Measurements from ENCODE around the gene RGS3.

The RGS3 gene

DNA sequence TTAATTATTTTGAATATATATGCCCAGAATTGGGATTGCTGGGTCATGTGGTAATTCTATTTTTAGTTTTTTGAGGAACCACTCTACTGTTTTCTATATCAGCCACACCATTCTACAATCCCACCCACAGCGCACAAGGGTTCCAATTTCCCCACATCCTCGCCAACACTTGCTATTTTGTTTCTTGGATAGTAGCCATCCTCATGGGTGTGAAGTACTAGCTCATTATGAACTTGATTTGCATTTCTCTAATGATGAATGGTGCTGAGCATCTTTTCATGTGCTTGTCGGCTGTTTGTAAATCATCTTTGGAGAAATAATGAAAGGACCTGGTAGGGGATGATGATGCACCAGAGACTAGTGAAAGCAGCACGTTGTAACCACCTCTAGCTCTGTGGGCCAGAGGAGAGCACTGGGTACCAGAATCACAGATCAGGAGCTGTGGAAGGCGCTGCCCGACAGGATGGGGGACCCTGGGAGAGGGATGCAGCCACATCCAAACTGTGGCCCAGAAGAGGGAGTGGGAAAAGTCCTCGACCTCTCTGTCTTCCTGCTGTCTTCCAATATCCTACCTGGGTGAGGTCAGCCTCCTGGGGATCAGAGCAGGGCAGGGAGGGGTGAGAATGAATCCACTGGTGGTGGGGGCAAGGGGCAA lies 155.4 kb downstream of the RGS3 start:
- no peak for DNase-seq (ENCODE audit: low read depth in 2 of 2)

DNA sequence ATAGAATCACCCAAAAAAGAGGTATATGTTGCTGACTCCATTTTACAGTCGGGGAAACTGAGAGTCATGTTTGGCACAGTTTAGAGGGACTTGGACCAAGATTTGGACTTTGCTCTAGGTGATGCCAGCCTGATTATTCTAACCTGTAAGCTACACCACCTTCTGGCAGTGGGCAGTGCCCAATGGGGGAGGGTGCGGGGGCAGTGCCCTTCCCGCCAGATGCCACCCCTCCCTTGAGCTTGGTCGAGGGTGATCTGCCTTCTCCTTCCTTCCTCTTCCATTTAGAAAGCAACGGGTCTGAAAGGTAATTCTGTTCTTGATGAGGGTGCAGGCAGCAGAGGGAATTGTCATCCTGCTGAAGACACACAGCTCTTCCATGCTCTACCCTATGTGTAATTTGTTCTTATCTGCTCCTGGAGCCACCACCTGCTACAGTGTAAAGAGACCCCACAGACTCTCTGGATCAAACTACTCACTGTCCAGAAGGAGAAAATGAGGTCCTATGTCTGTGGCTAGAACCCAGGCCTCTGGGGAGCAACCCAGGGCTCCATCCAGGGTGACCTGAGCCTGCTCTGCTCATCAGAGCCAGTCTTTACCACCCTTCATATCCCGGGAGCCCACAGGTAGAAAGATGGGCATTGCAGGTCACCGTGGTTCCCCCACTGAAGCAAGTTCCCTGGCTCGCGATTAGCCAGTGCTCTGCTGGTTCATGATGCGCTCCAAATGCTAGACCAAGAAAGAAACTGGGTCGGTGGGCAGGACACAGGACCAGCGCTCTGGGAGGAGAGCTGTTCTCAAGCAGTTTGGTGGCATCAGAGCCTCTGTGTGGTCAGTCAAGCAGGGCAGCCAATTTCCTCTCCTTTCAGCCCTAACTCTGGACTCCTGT lies 156.2 kb downstream of the RGS3 start:
- no peak for DNase-seq (ENCODE audit: low read depth in 2 of 2)

DNA sequence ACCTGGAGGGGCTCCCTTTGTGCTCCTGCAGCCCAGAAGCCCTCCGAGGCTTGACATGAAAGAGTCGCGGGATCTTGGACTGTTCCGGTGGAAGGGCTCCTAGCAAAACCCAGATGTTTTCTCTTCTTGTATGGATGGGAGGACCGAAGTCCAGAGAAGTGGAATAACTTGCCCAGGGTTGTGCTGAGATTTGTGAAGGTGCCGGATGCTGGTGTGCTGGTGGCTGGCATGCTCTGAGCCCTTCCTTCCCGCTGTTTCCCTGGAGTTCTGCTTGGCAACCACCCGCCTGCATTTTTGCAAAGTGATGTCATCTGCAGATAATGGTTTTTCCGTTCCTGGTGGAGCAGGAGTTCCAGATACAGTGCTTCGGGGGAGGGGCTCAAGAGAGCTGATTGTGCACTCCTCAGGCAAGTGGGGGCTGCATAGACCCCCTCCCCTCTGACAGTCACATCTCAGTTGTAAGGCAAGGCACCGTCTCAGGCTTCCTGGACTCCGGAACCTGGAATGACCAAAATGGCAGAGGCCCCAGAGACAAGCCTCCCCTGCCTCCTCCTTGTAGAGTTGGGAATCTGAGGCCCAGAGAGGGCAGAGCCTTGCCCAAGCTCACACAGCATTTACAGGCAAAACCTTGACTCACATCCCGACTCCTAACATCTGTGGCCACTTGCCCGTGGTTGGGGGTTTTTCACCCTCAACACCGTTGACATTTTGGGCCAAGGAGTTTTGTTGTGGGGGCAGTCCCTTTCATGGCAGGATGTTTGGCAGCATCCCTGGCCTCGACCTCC lies 157.0 kb downstream of the RGS3 start:
- no peak for DNase-seq (ENCODE audit: low read depth in 2 of 2)

DNA sequence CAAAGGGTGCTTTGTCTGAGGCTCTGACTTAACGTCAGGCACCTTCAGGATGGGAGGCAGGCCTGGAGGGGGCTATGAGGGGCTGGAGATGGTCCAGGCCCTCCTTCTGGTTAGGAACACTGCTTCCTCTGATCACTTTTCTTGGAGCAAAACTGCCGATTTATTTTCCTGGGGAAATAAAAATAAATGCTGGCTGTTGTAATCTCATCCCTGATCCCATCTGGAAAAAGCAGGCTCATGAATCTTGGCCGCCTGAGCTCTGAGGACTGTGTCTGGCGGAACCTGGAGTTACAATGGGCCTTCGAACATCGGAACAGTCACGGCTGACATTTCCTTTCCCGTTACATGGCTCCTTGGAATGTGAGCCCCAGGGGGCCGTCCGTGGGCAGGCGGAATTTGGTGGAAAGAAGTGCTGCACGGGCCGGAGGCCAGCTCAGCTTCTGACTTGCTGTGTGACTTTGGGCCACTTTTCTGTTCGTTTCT lies 157.8 kb downstream of the RGS3 start:
- DNase-seq (ENCODE audit: low read depth in 2 of 2), result no peak

DNA sequence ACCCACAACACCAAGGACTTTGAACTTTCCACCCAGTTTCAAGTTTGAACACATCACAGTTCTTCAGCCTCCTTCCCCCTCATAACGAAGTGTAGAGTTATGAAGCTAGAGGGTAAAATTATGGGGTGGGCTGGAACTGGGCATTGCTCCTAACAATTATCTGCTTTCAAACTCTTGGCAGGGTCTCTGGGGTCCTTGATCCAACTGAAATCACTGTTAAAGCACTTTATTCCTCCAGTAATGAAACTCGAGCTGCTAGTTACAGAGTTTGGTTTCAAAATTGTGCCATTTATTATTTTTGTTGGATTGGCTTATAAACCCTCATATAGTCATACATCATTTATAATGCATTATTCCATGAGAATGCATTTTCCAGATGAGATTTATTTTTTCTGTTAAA lies 158.5 kb downstream of the RGS3 start:
- DNase-seq (ENCODE audit: low read depth in 2 of 2), result no peak

DNA sequence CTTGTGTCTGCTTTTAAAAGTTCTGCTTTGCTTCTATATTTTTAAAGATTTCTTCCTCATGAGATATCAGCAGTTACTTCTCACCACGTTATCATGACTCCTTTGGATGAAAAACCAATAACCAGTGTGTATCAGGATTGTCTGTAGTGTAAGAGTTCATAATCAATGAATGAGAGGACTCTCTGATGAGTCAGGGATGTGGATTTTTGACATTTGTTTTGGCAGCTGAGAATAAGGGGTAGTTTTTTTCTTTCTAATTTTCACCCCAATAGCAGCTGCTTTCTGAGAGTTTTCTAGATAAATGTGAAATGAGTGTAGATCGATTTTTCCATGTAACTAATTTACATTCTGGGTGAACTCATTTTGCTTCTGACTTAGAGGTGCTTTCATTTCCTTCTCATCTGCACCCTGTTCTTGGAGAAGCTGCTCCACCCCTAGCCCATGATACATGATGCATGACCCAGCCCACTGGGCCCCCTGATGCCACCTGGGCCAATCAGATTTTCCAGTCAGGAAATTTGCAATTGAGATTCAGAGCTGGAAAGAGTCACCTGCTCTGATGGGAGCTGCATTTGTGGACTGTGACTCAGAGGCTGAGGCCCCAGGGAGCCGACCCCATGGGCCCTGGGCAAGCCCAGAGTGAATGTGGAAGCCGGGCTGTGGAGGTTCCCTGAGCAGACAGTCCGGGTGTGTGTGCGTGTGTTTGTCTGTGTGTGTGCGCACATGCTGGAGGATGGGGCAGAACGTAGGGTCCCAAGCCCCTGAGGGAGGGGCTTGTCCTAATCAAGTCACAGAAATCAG lies 159.3 kb downstream of the RGS3 start:
- DNase-seq (ENCODE audit: low read depth in 2 of 2), result peak; percentile 66 to 74

DNA sequence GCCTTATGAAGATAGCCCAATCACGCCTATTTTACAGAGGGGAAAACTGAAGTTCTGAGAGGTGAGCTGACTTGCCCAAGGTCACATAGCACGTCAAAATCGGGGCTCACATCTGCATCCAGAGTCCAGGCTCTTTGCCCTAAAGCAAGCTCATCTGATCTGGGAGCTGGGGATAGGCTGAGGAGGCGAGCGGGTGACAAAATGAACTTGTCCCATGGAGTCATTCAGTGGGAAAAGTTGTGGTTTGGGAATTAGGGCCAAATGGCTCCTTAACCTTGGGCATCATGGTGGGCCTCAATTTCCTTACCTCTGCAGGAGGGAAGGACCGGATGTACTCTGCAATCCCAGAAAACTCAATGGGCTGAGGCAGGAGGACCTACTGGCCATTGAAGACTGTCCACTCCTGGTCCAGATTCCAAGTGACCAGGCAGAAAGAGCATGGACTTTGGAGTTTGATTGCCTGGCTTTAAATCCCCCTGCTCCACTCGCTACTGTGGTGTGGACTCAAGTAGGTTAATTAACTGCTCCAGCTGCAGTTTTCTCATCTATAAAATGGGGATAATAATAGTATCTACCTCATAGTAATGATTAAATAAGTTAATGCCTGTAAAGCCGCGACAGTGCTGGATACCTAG lies 160.4 kb downstream of the RGS3 start:
- no peak for DNase-seq (ENCODE audit: low read depth in 2 of 2)

DNA sequence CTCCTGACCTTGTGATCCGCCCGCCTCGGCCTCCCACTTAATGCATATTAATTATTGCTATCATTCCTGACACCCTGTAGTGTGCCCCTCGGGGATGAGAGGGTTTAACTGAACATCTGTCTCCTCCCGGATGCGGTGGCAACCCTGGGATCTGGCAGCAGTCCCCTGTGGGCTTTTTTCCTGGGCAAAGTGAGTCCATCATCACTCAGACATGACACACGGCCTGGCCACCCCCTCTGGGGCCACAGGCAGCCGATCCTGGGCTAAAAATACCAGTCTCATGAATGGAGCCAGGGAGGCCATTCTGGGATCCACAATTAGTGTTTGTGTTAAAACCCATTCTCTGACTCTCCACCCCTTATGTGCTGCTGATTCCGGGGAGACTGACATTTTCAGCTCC lies 161.2 kb downstream of the RGS3 start:
- no peak for DNase-seq (ENCODE audit: low read depth in 2 of 2)

DNA sequence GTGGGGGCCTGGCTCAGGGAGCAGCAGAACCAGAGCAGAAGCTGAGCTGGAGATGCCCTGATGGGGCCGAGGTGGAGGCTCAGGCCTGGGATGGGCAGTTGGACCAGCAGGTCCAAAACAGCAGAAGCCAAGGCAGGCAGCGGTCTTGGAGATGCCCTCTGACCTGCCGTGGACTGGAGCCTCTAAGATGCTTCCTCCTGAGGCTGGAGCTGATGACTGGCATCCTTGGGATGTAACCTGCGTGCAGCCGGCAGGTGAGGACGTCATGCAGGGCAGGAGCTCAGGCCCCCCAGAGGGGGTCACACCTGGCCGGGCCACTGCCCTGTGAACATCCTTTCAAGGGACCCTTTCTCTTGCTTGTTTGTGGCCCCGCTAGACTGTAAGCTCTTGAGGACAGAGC lies 162.0 kb downstream of the RGS3 start:
- no peak for DNase-seq (ENCODE audit: low read depth in 2 of 2)

DNA sequence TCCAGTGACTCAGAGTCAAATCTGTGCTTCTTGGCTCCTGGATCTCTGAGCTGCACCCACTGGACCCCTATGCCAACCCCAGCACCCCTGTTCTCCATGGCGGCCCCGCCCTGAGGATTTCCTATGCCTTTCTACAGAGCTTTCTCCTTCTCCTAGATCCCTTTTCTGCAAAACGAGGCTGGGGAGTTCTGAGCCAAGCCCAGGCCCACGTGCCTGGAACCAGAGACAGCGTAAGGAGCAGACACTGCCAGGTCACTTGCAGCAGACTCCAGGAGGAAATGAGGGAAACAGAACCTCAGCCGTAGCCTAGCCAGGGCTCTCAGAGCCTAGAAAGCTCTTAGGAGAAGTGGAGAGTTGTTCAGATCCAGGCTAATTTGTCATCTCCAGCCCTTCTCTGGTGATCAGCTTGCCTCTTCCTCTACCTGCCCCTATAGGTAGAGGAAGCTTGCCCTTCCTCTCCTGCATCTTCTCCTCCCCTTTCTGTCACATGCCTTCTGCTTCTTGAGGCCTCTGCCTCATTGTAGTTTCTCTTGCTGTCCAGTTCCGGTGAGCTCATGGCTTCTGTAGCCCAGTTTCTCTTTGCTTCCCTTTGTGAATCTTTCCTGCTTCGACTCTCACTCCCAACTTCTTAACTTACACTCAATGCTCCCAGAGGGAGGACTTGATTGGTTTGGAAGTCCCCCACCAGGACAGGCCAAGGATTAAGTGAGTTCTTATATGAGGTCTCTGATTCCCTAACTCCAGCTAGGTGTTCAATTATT lies 163.4 kb downstream of the RGS3 start:
- DNase-seq (ENCODE audit: low read depth in 2 of 2), result no peak

DNA sequence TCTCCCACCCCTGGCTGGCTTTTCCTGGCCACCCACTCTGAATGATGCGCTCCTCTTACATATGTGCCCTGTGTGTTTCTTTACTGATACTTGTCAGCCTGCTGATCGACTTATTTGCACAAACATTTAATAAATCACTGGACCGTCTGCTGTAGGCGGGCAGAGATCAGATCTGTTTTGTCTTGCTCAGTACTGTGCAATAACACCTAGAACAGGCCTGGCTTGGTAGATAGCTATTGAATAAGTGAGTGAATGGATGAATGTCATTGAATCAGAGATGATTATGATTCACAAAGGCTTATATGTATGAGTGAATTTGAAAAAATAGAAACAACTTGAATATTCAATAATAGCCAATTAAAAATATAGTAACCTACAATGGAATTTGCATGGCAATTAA lies 165.1 kb downstream of the RGS3 start:
- DNase-seq (ENCODE audit: low read depth in 2 of 2), result no peak

DNA sequence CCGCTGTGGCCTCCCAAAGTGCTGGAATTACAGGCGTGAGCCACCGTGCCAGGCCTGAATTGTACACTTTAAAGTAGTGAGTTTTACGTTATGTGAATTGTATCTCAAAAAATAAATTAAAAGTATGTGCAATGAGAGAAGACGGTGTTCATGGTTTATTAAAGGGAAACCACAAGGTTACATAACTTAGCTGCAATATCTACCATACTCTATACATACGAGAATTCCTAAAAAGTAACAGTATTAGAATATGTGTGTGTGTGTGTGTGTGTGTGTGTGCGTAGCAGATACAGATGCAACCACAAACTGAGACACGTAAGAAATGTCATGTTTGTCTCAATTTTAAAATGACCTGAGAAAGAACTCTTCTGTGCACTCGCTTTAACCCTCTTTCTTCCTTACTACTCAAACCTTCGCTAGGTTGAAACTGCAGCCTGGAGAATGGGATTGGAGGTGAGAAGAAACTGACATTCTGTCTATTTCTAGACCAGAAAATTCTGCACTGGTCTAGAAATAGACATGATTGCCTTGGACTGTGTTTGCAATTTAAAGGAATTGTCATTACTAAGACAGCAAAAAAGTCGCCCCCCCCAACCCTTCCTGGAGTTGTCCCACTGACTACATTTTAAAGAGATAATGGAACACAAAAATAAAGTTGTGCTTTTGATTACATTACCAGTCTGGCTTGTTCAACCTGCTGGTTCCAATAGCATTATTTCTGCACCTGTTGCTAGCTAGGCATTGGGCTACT lies 167.0 kb downstream of the RGS3 start:
- no peak for DNase-seq (ENCODE audit: low read depth in 2 of 2)

DNA sequence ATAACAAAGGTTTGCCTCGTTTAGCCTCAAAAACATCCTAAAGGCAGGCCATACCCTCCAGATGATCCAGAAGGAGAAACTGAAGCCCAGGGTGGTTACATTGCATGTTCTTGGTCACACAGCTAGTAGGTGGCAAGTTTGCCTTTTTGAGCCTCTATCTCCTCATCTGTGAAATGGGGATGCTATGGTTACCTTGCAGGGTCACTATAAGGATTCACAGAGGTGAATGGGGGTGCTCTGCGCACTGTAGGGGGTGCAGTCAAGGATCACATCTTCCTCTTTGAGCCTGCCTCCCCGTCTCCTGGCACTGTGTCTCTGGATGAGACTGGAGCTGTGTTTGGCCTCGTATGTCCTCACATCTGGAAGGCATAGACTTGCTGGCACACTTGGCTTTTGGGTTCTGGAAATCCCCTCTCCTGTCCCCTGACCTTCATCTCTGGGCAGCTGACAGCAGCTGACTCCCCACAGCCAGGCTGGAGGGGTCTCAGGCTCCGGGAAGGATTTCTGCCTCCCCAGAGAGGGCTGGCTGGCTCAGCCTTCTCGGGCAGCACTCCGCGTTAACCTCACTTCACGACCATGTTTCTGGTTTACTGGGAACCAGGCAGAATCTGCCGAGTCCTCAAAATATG lies 167.7 kb downstream of the RGS3 start:
- DNase-seq (ENCODE audit: low read depth in 2 of 2), result no peak

DNA sequence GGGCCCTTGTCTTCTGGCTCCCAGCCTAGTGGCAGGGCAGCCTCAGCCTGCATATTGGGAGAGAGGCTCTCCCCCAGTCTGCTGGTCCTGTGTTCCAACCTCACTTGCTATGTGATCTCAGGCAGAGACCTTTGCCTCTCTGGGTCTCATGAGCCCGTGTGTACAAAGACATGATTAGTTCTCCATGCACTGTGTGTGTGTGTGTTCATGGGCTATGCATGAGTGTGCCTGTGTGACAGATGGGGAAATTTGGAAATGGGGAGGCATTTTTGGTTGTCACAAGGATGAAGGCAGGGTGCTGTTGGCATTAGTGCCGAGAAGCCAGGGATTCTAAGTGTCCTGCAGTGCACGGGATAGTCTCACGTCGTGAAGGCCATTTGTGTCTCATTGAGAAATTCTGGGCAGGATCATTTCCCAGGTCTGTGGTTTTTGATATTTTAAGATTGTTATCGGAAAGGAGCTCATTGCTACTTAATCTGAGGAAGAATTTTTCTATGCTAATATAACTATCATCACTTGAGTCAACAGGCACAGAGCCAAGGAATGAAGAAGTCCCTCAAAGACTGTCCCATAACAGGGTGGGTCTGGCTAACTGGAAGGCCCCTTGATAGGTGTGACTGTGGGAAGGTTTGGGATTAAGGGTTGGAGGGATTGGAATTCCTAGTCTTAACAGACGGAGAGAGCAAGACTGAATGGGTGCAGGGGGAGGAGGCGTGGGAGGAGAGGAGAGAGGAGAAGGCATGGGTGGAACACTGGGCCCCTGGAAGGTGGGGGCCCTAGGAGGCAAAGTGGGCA lies 168.5 kb downstream of the RGS3 start:
- DNase-seq (ENCODE audit: low read depth in 2 of 2), result no peak

DNA sequence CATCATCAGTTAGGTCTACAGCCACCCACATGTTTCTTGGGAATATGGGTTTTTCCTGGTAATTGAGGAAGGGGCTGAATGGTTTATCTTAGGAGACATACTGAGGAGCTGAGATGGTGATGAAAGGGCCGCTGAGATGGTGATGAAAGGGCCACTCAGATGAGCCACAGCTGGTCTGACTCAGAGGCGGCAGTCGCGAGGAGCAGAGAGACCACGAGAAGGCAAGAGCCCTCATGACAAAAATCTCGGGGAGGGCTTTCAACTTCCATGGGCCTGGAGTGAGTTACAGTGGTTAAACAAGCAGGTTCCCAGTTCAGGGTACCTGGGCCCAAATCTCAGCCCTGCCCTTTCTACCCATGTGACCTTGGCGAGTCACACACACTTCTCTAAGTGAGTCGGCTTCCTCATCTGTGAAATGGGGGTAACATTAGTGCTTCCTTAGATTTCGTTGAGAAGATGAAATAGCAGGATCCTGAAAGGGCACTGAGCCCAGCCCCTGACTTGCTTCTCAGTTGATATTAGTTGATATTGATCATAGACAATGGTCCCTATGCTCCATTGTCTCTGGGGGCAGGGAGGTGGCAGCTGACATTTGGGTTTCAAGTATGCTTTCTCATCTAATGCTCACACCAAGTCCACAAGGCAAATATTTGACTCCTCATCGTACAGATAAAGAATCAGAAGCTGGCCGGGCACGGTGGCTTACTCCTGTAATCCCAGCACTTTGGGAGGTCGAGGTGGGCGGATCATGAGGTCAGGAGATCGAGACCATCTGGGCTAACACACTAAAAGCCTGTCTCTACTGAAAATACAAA lies 169.5 kb downstream of the RGS3 start:
- peak; percentile 19 to 42 for DNase-seq (ENCODE audit: low read depth in 2 of 2)

DNA sequence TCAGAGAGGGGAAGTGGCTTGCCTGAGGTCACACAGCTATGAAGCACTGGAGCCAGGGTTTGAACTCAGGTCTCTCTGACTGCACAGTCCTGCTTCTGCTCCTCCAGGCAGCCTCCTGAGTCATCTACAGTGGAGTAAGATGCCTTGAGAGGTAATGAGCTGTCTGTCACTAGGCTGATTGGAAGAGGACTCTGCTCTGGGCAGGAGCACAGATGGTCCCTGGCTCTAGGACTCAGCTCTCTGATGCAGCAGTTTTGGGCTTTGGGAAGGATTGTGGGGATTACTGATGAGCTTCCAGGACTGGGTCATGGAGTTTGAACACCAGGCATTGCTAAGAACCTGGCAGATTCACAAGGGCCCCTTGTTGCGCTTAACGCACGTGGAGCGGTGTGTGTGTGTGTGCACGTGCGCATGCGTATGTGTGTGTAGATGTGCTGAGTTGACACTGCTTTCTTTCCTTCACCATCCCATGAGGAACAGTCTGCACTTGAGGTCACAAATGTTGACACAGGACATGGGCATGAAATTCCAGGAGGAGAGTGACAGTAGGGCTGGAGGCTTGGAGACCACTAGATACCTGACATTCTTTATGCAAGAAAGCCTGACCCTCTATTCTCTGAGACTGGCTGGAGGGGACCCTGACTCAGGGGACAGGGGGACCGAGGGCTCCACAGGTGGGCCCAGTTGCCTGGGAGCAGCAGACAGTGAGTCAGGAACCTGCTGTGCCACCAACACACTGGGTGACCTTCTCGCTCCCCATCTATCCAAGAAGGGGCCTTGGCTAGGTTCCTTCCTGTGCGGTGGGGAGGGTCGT lies 170.5 kb downstream of the RGS3 start:
- DNase-seq (ENCODE audit: low read depth in 2 of 2), result no peak

Measured in stimulated activated CD4-positive, alpha-beta T cell treated with anti-CD3 and anti-CD28 coated beads, Interleukin-4, amount 100 ng/mL, for 48 hours (primary cell).